NCI-H1694 (cell line): ENCODE results near the gene PGA5.
A peak's percentile ranks its signal among the peaks of the same experiment; 100 is the strongest.

Source experiments
- DNase-seq: peaks from one replicate; lab custom pipeline; 2025; lab: John Stamatoyannopoulos, UW

The PGA5 gene

GRCh38 chr11:61294717-61295595 is 54.0 kb downstream of the PGA5 start, which contains the start of gene VWCE:
TSS of gene VWCE (minus strand) at chr11:61295316. CDS start at chr11:61295037, 279 bp downstream.
- DNase-seq, result peak; percentile 28

GRCh38 chr11:61295596-61295926 is 54.6 kb downstream of the PGA5 start:
- no peak for DNase-seq

- no peak for DNase-seq
Measured at GRCh38 chr11:61297341-61297740, 56.4 kb downstream of the PGA5 start.

- DNase-seq, result no peak
Measured at GRCh38 chr11:61297746-61298145, 56.8 kb downstream of the PGA5 start.

GRCh38 chr11:61298663-61299244 is 57.8 kb downstream of the PGA5 start:
- DNase-seq, result no peak
